HL-60 (cell line): Measurements from ENCODE around the gene ALK.

Experiments used
- DNase-seq, 2 experiments: peaks; one replicate each; pipeline ENCODE4 v3.0.0-alpha.2; 2010 to 2020; ENCODE audit warnings: low read depth in 1 of 2, low spot score in 1 of 2
- H3K27ac ChIP-seq: fragments of 250-450 bp; sonication (Bioruptor Pico); replicated peaks from 2 replicates; pipeline ENCODE4 v1.5.1; 2020; ENCODE audit warnings: mild to moderate bottlenecking, moderate library complexity
- H3K27me3 ChIP-seq: fragments of 250-450 bp; sonication (Bioruptor Pico); 2 replicates; pipeline ENCODE4 v1.5.1; 2021; ENCODE audit warnings: mild to moderate bottlenecking, moderate library complexity; ENCODE audit not compliant: insufficient read depth, poor library complexity, severe bottlenecking
- H3K4me3 ChIP-seq: replicated peaks from 2 replicates; pipeline ENCODE4 v1.5.1; 2011; ENCODE audit warnings: mild to moderate bottlenecking, control low read depth, low read length; ENCODE audit not compliant: insufficient read depth
- GABPA ChIP-seq: IDR thresholded peaks from 2 replicates; pipeline ENCODE4 v1.6.1; 2012; ENCODE audit warnings: low read depth
- POLR2AphosphoS5 ChIP-seq: IDR thresholded peaks from 2 replicates; pipeline ENCODE4 v1.6.1; 2012; ENCODE audit warnings: low read depth
- SPI1 ChIP-seq: IDR thresholded peaks from 2 replicates; pipeline ENCODE4 v1.6.1; 2012; ENCODE audit warnings: low read depth, mild to moderate bottlenecking, borderline replicate concordance
- TF ChIP-seq, protein P1 (sequence below): IDR thresholded peaks from 2 replicates; pipeline ENCODE4 v1.6.1; 2012; ENCODE audit warnings: low read depth; ENCODE audit not compliant: insufficient replicate concordance
- TF ChIP-seq, protein P2 (sequence below): IDR thresholded peaks from one replicate; pipeline ENCODE4 v1.5.1; 2011; ENCODE audit warnings: low read length, control low read depth, inconsistent platforms; ENCODE audit not compliant: insufficient read depth

ALK gene

GRCh38 chr2:29275186-29275585 is 646.2 kb downstream of the ALK start:
- H3K27ac ChIP-seq, result no peak overlapping the region
- no peak for DNase-seq
- no peaks in the 10 kb centered on the region for H3K27me3 ChIP-seq
- no peak overlapping the region for H3K4me3 ChIP-seq
- TF ChIP-seq POLR2AphosphoS5 (no peak), SPI1 (no peak), GABPA (no peak)
- TF ChIP-seq, protein P1, sequence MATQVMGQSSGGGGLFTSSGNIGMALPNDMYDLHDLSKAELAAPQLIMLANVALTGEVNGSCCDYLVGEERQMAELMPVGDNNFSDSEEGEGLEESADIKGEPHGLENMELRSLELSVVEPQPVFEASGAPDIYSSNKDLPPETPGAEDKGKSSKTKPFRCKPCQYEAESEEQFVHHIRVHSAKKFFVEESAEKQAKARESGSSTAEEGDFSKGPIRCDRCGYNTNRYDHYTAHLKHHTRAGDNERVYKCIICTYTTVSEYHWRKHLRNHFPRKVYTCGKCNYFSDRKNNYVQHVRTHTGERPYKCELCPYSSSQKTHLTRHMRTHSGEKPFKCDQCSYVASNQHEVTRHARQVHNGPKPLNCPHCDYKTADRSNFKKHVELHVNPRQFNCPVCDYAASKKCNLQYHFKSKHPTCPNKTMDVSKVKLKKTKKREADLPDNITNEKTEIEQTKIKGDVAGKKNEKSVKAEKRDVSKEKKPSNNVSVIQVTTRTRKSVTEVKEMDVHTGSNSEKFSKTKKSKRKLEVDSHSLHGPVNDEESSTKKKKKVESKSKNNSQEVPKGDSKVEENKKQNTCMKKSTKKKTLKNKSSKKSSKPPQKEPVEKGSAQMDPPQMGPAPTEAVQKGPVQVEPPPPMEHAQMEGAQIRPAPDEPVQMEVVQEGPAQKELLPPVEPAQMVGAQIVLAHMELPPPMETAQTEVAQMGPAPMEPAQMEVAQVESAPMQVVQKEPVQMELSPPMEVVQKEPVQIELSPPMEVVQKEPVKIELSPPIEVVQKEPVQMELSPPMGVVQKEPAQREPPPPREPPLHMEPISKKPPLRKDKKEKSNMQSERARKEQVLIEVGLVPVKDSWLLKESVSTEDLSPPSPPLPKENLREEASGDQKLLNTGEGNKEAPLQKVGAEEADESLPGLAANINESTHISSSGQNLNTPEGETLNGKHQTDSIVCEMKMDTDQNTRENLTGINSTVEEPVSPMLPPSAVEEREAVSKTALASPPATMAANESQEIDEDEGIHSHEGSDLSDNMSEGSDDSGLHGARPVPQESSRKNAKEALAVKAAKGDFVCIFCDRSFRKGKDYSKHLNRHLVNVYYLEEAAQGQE, result no peak
- TF ChIP-seq, protein P2, sequence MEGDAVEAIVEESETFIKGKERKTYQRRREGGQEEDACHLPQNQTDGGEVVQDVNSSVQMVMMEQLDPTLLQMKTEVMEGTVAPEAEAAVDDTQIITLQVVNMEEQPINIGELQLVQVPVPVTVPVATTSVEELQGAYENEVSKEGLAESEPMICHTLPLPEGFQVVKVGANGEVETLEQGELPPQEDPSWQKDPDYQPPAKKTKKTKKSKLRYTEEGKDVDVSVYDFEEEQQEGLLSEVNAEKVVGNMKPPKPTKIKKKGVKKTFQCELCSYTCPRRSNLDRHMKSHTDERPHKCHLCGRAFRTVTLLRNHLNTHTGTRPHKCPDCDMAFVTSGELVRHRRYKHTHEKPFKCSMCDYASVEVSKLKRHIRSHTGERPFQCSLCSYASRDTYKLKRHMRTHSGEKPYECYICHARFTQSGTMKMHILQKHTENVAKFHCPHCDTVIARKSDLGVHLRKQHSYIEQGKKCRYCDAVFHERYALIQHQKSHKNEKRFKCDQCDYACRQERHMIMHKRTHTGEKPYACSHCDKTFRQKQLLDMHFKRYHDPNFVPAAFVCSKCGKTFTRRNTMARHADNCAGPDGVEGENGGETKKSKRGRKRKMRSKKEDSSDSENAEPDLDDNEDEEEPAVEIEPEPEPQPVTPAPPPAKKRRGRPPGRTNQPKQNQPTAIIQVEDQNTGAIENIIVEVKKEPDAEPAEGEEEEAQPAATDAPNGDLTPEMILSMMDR, result no peak

GRCh38 chr2:29273685-29274611 is 647.4 kb downstream of the ALK start:
- H3K27ac ChIP-seq, result no peak overlapping the region
- H3K27me3 ChIP-seq, result no peaks in the 10 kb centered on the region
- no peak for DNase-seq
- TF ChIP-seq, protein P2, result no peak
- TF ChIP-seq GABPA, result no peak
- TF ChIP-seq, protein P1, result no peak
- TF ChIP-seq POLR2AphosphoS5, result no peak
- no peak overlapping the region for H3K4me3 ChIP-seq

- no peak for DNase-seq
- Histone ChIP-seq H3K27ac (no peak overlapping the region), H3K27me3 (no peaks in the 10 kb centered on the region), H3K4me3 (no peak overlapping the region)
- no peak for TF ChIP-seq POLR2AphosphoS5
- TF ChIP-seq SPI1, result no peak
- TF ChIP-seq, protein P2, result no peak
- no peak for TF ChIP-seq GABPA
- TF ChIP-seq, protein P1, result no peak
Observed at GRCh38 chr2:29273004-29273684, 648.2 kb downstream of the ALK start.
